Loucy (cell line): ENCODE data around the gene TFPI2.

ENCODE experiments used
- EZH2phosphoT487 ChIP-seq: fragments of 200-600 bp; IDR thresholded peaks from 2 replicates; pipeline ENCODE4 v1.6.1; 2018; ENCODE audit warnings: antibody characterized with exemption, mild to moderate bottlenecking, moderate library complexity, borderline replicate concordance
- TF ChIP-seq, protein P1 (sequence below): fragments of 200-600 bp; sonication (generic); conservative IDR thresholded peaks from 2 replicates; pipeline ENCODE4 v1.5.1; 2014; ENCODE audit warnings: mild to moderate bottlenecking, antibody characterized with exemption, low read length

DNA sequence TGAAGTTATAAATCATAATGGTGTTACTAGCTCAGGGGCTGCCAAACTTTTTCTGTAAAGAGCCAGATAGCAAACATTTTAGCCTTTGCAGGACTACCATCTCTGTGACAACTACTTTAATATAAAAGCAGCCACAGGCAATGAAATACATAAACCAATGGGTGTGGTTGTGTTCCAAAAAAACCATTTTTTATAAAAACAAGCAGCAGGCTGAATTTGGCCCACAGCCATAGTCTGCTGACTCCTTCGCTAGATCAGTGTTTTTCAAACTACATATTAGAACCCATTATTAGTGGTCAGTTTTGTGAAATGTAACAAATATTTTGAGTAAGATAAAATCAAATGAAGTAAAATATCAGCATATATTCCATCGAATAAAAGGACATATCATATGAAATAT is 44.5 kb upstream of the TFPI2 start:
- TF ChIP-seq, protein P1, sequence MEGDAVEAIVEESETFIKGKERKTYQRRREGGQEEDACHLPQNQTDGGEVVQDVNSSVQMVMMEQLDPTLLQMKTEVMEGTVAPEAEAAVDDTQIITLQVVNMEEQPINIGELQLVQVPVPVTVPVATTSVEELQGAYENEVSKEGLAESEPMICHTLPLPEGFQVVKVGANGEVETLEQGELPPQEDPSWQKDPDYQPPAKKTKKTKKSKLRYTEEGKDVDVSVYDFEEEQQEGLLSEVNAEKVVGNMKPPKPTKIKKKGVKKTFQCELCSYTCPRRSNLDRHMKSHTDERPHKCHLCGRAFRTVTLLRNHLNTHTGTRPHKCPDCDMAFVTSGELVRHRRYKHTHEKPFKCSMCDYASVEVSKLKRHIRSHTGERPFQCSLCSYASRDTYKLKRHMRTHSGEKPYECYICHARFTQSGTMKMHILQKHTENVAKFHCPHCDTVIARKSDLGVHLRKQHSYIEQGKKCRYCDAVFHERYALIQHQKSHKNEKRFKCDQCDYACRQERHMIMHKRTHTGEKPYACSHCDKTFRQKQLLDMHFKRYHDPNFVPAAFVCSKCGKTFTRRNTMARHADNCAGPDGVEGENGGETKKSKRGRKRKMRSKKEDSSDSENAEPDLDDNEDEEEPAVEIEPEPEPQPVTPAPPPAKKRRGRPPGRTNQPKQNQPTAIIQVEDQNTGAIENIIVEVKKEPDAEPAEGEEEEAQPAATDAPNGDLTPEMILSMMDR: no peak
- no peak for TF ChIP-seq EZH2phosphoT487
